ENCODE measurements around the gene ULK4. TPM values are rescaled to one million over a fixed set of nuclear protein-coding genes. Genes with fewer than 3 reads are reported as not detected.

Gene ULK4
- total and polyA plus RNA-seq, 9 of the 15 experiments (the other 6 are each of a cell fraction or from before 2014, with no cell fraction given), result 3.0 to 5.9 (median 3.5) TPM

GRCh38 chr3:41489231-41489630 is 472.7 kb downstream of the ULK4 start:
- WGBS (ENCODE audit: insufficient coverage, low coverage, missing lambda C conversion rate), result 5% methylated on average over 1 of the region's 1 CpG
- Histone ChIP-seq H3K4me2 (ENCODE audit: insufficient read depth, low read length) (no peak overlapping the region), H3K9me1 (ENCODE audit: control insufficient read depth, insufficient read depth, low read length) (no peaks in the 10 kb centered on the region), H3K36me3 (ENCODE audit: control insufficient read depth, insufficient read depth, low read length) (no peaks in the 10 kb centered on the region), H3K27me3 (ENCODE audit: control insufficient read depth in 2 of 2, insufficient read depth in 2 of 2, low read length in 2 of 2) (no peaks in the 10 kb centered on the region), H3K4me3 (no peak overlapping the region), H4K20me1 (replicated peaks; ENCODE audit: control insufficient read depth, insufficient read depth, low read length) (no peaks in the 10 kb centered on the region), H3K9ac (ENCODE audit: insufficient read depth in 1 of 2, low read depth in 2 of 2, low read length in 2 of 2) (no peak overlapping the region), H3K4me1 (replicated peaks in 1 of 2; ENCODE audit: control insufficient read depth in 2 of 2, insufficient read depth in 2 of 2, low read length in 2 of 2) (no peaks in the 10 kb centered on the region), H3K27ac (ENCODE audit: extremely low read depth, low read depth, low read length) (no peak overlapping the region), H3K79me2 (ENCODE audit: control insufficient read depth, insufficient read depth, low read length) (no peaks in the 10 kb centered on the region), H2AFZ (ENCODE audit: low read depth, low read length) (no peak overlapping the region), H3K9me3 (replicated peaks; ENCODE audit: control insufficient read depth, insufficient read depth, low read depth, low read length) (no peaks in the 10 kb centered on the region)
- no TSS peak for BruUV-seq (replicated peaks)
- DNase-seq (ENCODE audit: extremely low read depth in 1 of 4, low spot score in 3 of 4) (no peak), FAIRE-seq (no peak), ATAC-seq (no peak)
- in situ Hi-C loops (cut with MboI), result no loop called here
- TF ChIP-seq ZSCAN32 (CRISPR knock-in tag; IDR thresholded peaks at IDR 0.05) (no peak), NCOR1 (IDR thresholded peaks at IDR 0.05) (no peak), ZBTB9 (CRISPR knock-in tag; IDR thresholded peaks at IDR 0.05) (no peak), PHF20 (IDR thresholded peaks at IDR 0.05; ENCODE audit: partially characterized antibody) (no peak)
- ChIA-PET POLR2A (no interaction called here), CTCF (ENCODE audit: low intra/inter-chr PET ratio) (no interaction called here)
- intact Hi-C loops (cut with micrococcal nuclease), result no loop called here

- POLR2A ChIA-PET, result interaction anchor here (1.1 kb wide), 1 partner anchor 10 kb away, joined by 3 read pairs; no protein-coding TSS in a partner anchor
- Histone ChIP-seq H3K4me3 (no peak overlapping the region), H3K4me1 (replicated peaks in 1 of 2; ENCODE audit: control insufficient read depth in 2 of 2, insufficient read depth in 2 of 2, low read length in 2 of 2) (no peaks in the 10 kb centered on the region), H3K27ac (ENCODE audit: extremely low read depth, low read depth, low read length) (no peak overlapping the region), H3K4me2 (ENCODE audit: insufficient read depth, low read length) (no peak overlapping the region), H3K9ac (ENCODE audit: insufficient read depth in 1 of 2, low read depth in 2 of 2, low read length in 2 of 2) (no peak overlapping the region), H3K27me3 (ENCODE audit: control insufficient read depth in 2 of 2, insufficient read depth in 2 of 2, low read length in 2 of 2) (no peaks in the 10 kb centered on the region), H3K9me3 (replicated peaks; ENCODE audit: control insufficient read depth, insufficient read depth, low read depth, low read length) (no peaks in the 10 kb centered on the region), H2AFZ (ENCODE audit: low read depth, low read length) (no peak overlapping the region), H3K79me2 (ENCODE audit: control insufficient read depth, insufficient read depth, low read length) (no peaks in the 10 kb centered on the region), H4K20me1 (replicated peaks; ENCODE audit: control insufficient read depth, insufficient read depth, low read length) (no peaks in the 10 kb centered on the region), H3K36me3 (ENCODE audit: control insufficient read depth, insufficient read depth, low read length) (no peaks in the 10 kb centered on the region), H3K9me1 (ENCODE audit: control insufficient read depth, insufficient read depth, low read length) (no peaks in the 10 kb centered on the region)
- CTCF ChIA-PET (ENCODE audit: low intra/inter-chr PET ratio), result no interaction called here
- intact Hi-C loops (cut with micrococcal nuclease) (no loop called here), in situ Hi-C loops (cut with MboI) (no loop called here)
- no peak for DNase-seq (ENCODE audit: extremely low read depth in 1 of 4, low spot score in 3 of 4)
- no peak for ATAC-seq
- no TSS peak for BruUV-seq (replicated peaks)
- FAIRE-seq, result no peak
- TF ChIP-seq FOXK1 (CRISPR knock-in tag; IDR thresholded peaks at IDR 0.05; ENCODE audit: borderline replicate concordance) (no peak), ZBTB11 (CRISPR knock-in tag; IDR thresholded peaks at IDR 0.05) (no peak), MLX (CRISPR knock-in tag; conservative IDR thresholded peaks at IDR 0.05) (no peak), NFXL1 (CRISPR knock-in tag; IDR thresholded peaks at IDR 0.05) (no peak), PHF21A (IDR thresholded peaks at IDR 0.05; ENCODE audit: borderline replicate concordance, low read depth) (no peak), OTX1 (CRISPR knock-in tag; IDR thresholded peaks at IDR 0.05) (no peak), ZNF766 (CRISPR knock-in tag; conservative IDR thresholded peaks at IDR 0.05) (no peak), EP300 (IDR thresholded peaks at IDR 0.05; ENCODE audit: low read length) (no peak)
These were observed 473.4 kb downstream of the ULK4 start for GRCh38 chr3:41488501-41488900.

All from K562 (cell line).